Breast epithelium (tissue), 4 donors: ENCODE results near the gene SIRPA. TPM values are rescaled to one million over a fixed set of nuclear protein-coding genes. Genes with fewer than 3 reads are reported as not detected.
A peak's percentile ranks its signal among the peaks of the same experiment; 100 is the strongest.

Experiments used
- DNase-seq, 2 donors: peaks; one replicate each; pipeline ENCODE4 v3.0.0-alpha.2; 2019; ENCODE audit warnings: low spot score in 2 of 2
- H3K27ac ChIP-seq, 2 donors: fragments of 200-600 bp; sonication (generic) in 1 of 2; one replicate each; pipeline ENCODE4 v1.5.1; 2016 to 2019; ENCODE audit warnings: mild to moderate bottlenecking in 1 of 2
- H3K27me3 ChIP-seq, 2 donors: fragments of 200-600 bp; sonication (generic) in 1 of 2; one replicate each; pipeline versions ENCODE4 v1.5.1 to v1.6.0; 2017 to 2019; ENCODE audit warnings: control low read depth in 1 of 2, mild to moderate bottlenecking in 1 of 2
- H3K36me3 ChIP-seq: fragments of 200-600 bp; one replicate; pipeline ENCODE4 v1.5.1; 2019
- H3K4me1 ChIP-seq, 2 donors: fragments of 200-600 bp; sonication (generic); one replicate each; pipeline ENCODE4 v1.5.1; 2016 to 2019; ENCODE audit warnings: control low read depth in 1 of 2
- H3K4me3 ChIP-seq, 3 donors: fragments of 200-600 bp; sonication (generic); 1 replicate in 2 of 3; 2 replicates in 1 of 3; pipeline ENCODE4 v1.5.1; 2016 to 2019; ENCODE audit warnings: mild to moderate bottlenecking in 3 of 3, moderate library complexity in 2 of 3
- H3K9me3 ChIP-seq, 2 donors: fragments of 200-600 bp; sonication (generic) in 1 of 2; one replicate each; pipeline ENCODE4 v1.5.1; 2016 to 2019; ENCODE audit warnings: control low read depth in 1 of 2
- POLR2A ChIP-seq: fragments of 450-650 bp; IDR thresholded peaks from one replicate; pipeline ENCODE4 v1.6.1; 2016; ENCODE audit warnings: antibody characterized with exemption, mild to moderate bottlenecking, moderate library complexity
- POLR2AphosphoS5 ChIP-seq, 3 donors: sonication (generic); formaldehyde crosslinking; IDR thresholded peaks; one replicate each; pipeline ENCODE4 v1.6.1; 2017; ENCODE audit warnings: antibody characterized with exemption in 3 of 3
- intact Hi-C: fragments of 100-400 bp; cut with DNase I; formaldehyde crosslinking; loops from one replicate; pipeline ENCODE4 v1.15.1; 2023; ENCODE audit warnings: low total_unique reads
- total RNA-seq, 3 donors: library from RNA; depleted of rRNA; stranded (reverse); fragments of >200 nt; gene quantifications; one replicate each; pipeline ENCODE4 v1.1.0, GENCODE V29; 2016
- TF ChIP-seq, protein P1 (sequence below), 3 donors: fragments of 450-650 bp; IDR thresholded peaks; one replicate each; pipeline ENCODE4 v1.5.1; 2016 to 2017; ENCODE audit warnings: antibody characterized with exemption in 3 of 3, mild to moderate bottlenecking in 3 of 3, moderate library complexity in 3 of 3

The SIRPA gene
- total RNA-seq, 3 donors from 2014 or later: 42.3 to 64.6 (median 53.9) TPM

DNA sequence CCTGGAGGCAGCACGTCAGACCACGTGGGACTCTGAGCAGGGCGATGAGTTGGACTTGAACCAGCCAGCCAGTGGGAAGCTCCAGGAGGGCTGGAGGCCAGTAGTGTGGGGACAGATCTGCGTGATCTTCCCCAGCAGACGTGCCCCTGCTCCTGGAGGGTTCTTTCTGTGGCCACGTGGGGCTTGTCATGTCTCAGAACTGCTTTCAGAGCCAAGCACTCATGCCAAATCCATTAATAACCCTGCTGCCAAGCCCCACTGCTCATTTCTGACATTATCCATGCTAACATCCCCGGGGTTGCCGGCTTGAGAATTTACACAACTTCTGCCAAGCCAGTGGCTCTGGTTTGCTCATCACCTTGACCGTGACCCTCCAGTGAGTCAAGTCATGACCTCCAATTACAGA, 38.3 kb downstream of the SIRPA start:
- intact Hi-C loops: no loop called here
- Histone ChIP-seq H3K4me1 (no peaks in the 10 kb centered on the region), H3K27me3 (no peaks in the 10 kb centered on the region), H3K36me3 (no peaks in the 10 kb centered on the region), H3K9me3 (no peaks in the 10 kb centered on the region), H3K27ac (peak overlapping the region in 1 of 2 donors; percentile 75), H3K4me3 (no peak overlapping the region)
- peak in 1 of 3 donors; percentile 21 for TF ChIP-seq POLR2AphosphoS5 (IDR thresholded peaks at IDR 0.05)
- no peak for TF ChIP-seq POLR2A
- no peak for DNase-seq

DNA sequence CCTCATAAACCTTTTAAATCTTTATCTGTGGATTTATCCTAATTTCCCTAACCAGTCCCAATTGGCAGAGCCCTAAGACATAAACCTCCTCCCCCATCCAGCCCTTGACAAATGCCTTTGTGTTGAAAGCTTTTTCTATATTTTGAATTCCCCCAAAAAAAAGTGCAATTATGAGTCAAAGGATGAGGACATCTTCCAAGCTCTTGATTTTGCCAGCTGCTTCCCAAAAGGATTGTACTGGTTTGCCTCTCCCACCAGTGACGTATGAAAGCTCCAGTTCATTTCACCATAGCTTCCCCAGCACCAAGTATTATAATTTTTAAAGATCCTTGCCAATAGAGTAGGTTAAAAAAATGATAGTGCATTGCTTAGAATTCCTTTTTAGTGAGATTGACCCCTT, 38.9 kb downstream of the SIRPA start:
- H3K9me3 ChIP-seq: no peaks in the 10 kb centered on the region
- peak overlapping the region in 1 of 2 donors; percentile 76 for H3K27ac ChIP-seq
- no peaks in the 10 kb centered on the region for H3K27me3 ChIP-seq
- H3K4me1 ChIP-seq: no peaks in the 10 kb centered on the region
- no peak overlapping the region for H3K4me3 ChIP-seq
- no peak for DNase-seq
- no peaks in the 10 kb centered on the region for H3K36me3 ChIP-seq
- no peak for TF ChIP-seq POLR2A
- no peak for TF ChIP-seq POLR2AphosphoS5 (IDR thresholded peaks at IDR 0.05)
- TF ChIP-seq, protein P1, sequence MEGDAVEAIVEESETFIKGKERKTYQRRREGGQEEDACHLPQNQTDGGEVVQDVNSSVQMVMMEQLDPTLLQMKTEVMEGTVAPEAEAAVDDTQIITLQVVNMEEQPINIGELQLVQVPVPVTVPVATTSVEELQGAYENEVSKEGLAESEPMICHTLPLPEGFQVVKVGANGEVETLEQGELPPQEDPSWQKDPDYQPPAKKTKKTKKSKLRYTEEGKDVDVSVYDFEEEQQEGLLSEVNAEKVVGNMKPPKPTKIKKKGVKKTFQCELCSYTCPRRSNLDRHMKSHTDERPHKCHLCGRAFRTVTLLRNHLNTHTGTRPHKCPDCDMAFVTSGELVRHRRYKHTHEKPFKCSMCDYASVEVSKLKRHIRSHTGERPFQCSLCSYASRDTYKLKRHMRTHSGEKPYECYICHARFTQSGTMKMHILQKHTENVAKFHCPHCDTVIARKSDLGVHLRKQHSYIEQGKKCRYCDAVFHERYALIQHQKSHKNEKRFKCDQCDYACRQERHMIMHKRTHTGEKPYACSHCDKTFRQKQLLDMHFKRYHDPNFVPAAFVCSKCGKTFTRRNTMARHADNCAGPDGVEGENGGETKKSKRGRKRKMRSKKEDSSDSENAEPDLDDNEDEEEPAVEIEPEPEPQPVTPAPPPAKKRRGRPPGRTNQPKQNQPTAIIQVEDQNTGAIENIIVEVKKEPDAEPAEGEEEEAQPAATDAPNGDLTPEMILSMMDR (IDR thresholded peaks at IDR 0.05): no peak
- intact Hi-C loops: no loop called here

DNA sequence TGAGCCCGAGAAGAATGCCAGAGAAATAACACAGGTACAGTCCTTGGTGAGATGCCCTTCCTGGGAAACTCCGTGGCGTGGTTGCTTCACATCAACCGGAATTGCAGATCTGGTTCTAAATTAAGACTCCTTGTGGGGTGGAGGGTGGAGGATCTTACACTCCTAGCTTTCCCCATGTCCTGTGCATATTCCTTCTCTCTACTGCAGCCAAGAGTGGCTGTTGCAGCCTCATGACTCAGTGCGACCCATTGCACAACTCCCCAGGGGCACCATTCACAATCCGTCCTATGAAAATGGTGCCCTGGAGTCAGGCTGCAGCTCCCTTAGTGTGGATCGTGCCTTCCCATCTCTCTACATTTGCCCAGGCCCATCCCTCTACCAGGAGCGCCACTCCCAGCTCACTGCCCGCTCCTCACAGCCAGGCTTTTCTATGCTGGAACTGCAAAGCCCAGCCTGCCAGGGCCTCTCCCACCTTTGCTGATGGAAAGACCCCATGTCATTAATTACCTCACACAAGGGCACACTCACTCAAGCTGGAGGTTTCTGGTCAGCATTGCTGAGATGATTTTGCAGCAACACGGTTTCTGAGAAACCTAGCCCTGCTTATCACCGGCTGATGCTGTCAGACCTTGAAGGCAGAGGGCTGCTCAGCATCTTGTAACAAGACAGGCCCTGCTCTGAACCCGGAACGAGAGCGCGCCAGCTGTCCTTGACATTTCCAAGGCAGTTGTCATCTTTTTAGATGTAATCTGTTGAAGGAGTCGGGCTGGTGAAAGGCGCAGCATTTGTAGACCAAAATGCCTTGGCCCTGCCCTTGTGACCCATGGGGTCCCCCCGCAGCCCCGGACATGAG, 39.7 kb downstream of the SIRPA start:
- intact Hi-C loops: no loop called here
- no peaks in the 10 kb centered on the region for H3K4me1 ChIP-seq
- H3K4me3 ChIP-seq: no peak overlapping the region
- no peaks in the 10 kb centered on the region for H3K9me3 ChIP-seq
- peak overlapping the region in 1 of 2 donors; percentile 76 for H3K27ac ChIP-seq
- H3K27me3 ChIP-seq: no peaks in the 10 kb centered on the region
- H3K36me3 ChIP-seq: no peaks in the 10 kb centered on the region
- DNase-seq: no peak
- TF ChIP-seq POLR2A (no peak), POLR2AphosphoS5 (IDR thresholded peaks at IDR 0.05) (peak in 2 of 3 donors; percentile 55 to 99)
- TF ChIP-seq, protein P1 (IDR thresholded peaks at IDR 0.05): no peak

DNA sequence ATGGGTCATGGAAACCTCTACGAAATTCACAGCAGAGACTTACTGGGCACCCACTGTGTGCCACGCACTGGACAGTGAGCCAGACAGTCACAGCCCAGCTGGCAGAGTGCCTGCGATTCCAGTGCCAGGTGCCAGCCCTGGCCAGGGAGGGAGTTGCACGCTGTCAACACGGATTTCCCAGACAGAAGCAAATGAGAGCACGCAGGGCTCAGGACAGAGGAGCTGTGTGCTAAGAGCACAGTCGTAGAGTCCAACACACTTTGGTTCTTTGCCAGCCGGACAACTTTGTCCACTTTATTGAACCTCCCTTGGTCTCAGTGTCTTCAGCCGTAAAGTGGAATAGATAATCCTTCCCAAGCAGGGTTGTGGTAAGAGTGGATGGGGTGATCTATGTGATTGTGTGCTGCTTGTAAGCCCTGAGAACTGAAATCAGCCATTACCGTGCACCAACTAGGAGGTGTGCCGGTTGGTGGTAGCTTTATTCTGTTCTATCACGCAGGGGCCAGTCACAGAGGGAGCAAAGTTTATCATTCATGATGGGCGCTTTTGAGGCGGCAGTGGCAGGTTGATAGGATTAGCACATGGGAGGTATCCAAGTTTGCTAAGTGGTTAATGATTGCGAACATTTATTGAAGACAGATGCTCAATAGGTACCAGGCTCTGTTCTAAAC, 40.6 kb downstream of the SIRPA start:
- Histone ChIP-seq H3K4me3 (no peak overlapping the region), H3K27me3 (no peaks in the 10 kb centered on the region), H3K36me3 (no peaks in the 10 kb centered on the region), H3K9me3 (no peaks in the 10 kb centered on the region), H3K4me1 (no peaks in the 10 kb centered on the region), H3K27ac (peak overlapping the region; percentile 6 to 76)
- TF ChIP-seq, protein P1 (IDR thresholded peaks at IDR 0.05): no peak
- TF ChIP-seq POLR2AphosphoS5 (IDR thresholded peaks at IDR 0.05) (no peak), POLR2A (no peak)
- DNase-seq: no peak
- intact Hi-C loops: no loop called here

DNA sequence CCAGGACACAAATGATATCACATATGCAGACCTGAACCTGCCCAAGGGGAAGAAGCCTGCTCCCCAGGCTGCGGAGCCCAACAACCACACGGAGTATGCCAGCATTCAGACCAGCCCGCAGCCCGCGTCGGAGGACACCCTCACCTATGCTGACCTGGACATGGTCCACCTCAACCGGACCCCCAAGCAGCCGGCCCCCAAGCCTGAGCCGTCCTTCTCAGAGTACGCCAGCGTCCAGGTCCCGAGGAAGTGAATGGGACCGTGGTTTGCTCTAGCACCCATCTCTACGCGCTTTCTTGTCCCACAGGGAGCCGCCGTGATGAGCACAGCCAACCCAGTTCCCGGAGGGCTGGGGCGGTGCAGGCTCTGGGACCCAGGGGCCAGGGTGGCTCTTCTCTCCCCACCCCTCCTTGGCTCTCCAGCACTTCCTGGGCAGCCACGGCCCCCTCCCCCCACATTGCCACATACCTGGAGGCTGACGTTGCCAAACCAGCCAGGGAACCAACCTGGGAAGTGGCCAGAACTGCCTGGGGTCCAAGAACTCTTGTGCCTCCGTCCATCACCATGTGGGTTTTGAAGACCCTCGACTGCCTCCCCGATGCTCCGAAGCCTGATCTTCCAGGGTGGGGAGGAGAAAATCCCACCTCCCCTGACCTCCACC, 42.2 kb downstream of the SIRPA start:
- Histone ChIP-seq H3K27ac (no peak overlapping the region), H3K36me3 (no peaks in the 10 kb centered on the region), H3K9me3 (no peaks in the 10 kb centered on the region), H3K27me3 (no peaks in the 10 kb centered on the region), H3K4me1 (no peaks in the 10 kb centered on the region), H3K4me3 (no peak overlapping the region)
- intact Hi-C loops: no loop called here
- no peak for TF ChIP-seq POLR2A
- TF ChIP-seq, protein P1 (IDR thresholded peaks at IDR 0.05): no peak
- no peak for TF ChIP-seq POLR2AphosphoS5 (IDR thresholded peaks at IDR 0.05)
- DNase-seq: no peak
